HG02870 (cell line): Measurements from ENCODE around the gene LRRC4B.

Experiments
- ATAC-seq: cut with Tn5 transposase; IDR thresholded peaks from one replicate; pipeline ENCODE4 v1.9.1; 2021; ENCODE audit warnings: mild to moderate bottlenecking, moderate library complexity; ENCODE audit not compliant: unreplicated experiment

The LRRC4B gene

DNA sequence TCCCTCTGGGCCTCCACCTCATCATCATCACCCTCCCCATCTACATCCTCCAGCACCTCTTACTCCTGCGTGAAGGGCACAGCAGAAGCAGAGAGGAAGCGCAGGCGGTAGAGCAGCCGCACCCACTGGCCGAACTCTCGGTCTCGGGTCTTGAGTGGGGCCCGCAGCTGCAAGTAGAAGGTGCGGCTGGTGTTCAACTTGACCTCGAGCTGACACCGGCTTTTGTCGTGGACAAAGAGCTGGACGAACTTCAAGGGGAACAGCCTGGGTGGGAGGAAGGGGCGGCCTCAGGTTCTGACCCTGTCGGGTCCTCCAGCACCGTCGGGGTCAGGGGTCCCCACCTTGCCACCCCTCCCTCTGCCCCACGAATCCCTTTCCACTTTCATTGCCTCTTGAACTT is 100.7 kb downstream of the LRRC4B start:
- no peak for ATAC-seq
